K562 (cell line): ENCODE results near the gene IGFALS. TPM values are rescaled to one million over a fixed set of nuclear protein-coding genes. Genes with fewer than 3 reads are reported as not detected.

Source experiments
- BRD9 ChIP-seq: fragments of 450-650 bp; IDR thresholded peaks from 2 replicates; pipeline ENCODE4 v1.6.1; 2018; ENCODE audit warnings: low read depth; ENCODE audit not compliant: partially characterized antibody
- CHAMP1 ChIP-seq: fragments of 450-650 bp; IDR thresholded peaks from 2 replicates; pipeline ENCODE4 v1.6.1; 2016; ENCODE audit warnings: mild to moderate bottlenecking
- ERF ChIP-seq: fragments of 450-650 bp; formaldehyde crosslinking; IDR thresholded peaks from 2 replicates; pipeline ENCODE4 v1.4.0; 2020; ENCODE audit warnings: mild to moderate bottlenecking, mixed read lengths
- FOXP1 ChIP-seq: sonication (generic); formaldehyde crosslinking; IDR thresholded peaks from 2 replicates; pipeline ENCODE4 v1.8.0; 2022; ENCODE audit warnings: mild to moderate bottlenecking, missing genetic modification reagents
- KLF10 ChIP-seq: fragments of 250-450 bp; sonication (Bioruptor Pico); IDR thresholded peaks from 2 replicates; pipeline ENCODE4 v1.6.1; 2021; ENCODE audit warnings: matching md5 sums
- MCM2 ChIP-seq: fragments of 450-650 bp; IDR thresholded peaks from 2 replicates; pipeline ENCODE4 v1.6.1; 2017; ENCODE audit warnings: low read depth, mild to moderate bottlenecking
- MCM3 ChIP-seq: fragments of 450-650 bp; IDR thresholded peaks from 2 replicates; pipeline ENCODE4 v1.6.1; 2016
- PHF8 ChIP-seq: fragments of 200-600 bp; sonication (generic); IDR thresholded peaks from 2 replicates; pipeline ENCODE4 v1.6.1; 2012; ENCODE audit warnings: mixed run types, mild to moderate bottlenecking, inconsistent platforms, low read length, moderate library complexity, borderline replicate concordance
- PREB ChIP-seq: sonication (generic); formaldehyde crosslinking; IDR thresholded peaks from 2 replicates; pipeline ENCODE4 v1.8.1; 2023; ENCODE audit warnings: mild to moderate bottlenecking, missing genetic modification reagents
- PTBP1 ChIP-seq: fragments of 200-400 bp; formaldehyde crosslinking; IDR thresholded peaks from 2 replicates; pipeline ENCODE4 v1.6.1; 2017; ENCODE audit warnings: low read depth, low read length
- PTTG1 ChIP-seq: fragments of 450-650 bp; IDR thresholded peaks from 2 replicates; pipeline ENCODE4 v1.6.1; 2016; ENCODE audit warnings: low read depth, mild to moderate bottlenecking, missing genetic modification characterization, missing compliant biosample characterization
- RBM34 ChIP-seq: fragments of 200-400 bp; formaldehyde crosslinking; IDR thresholded peaks from 2 replicates; pipeline ENCODE4 v1.6.1; 2018; ENCODE audit warnings: low read length, borderline replicate concordance; ENCODE audit not compliant: insufficient read depth
- SIX5 ChIP-seq, 2 experiments: IDR thresholded peaks; 2 replicates each; pipeline ENCODE4 v1.6.1; 2011; ENCODE audit warnings: low read length in 2 of 2, borderline replicate concordance in 1 of 2, low read depth in 1 of 2, mild to moderate bottlenecking in 1 of 2, moderate library complexity in 1 of 2; ENCODE audit not compliant: insufficient read depth in 1 of 2
- SP1 ChIP-seq: sonication (generic); formaldehyde crosslinking; IDR thresholded peaks from 2 replicates; pipeline ENCODE4 v1.8.1; 2022; ENCODE audit warnings: mild to moderate bottlenecking, missing genetic modification reagents
- TARDBP ChIP-seq: fragments of 450-650 bp; IDR thresholded peaks from 2 replicates; pipeline ENCODE4 v1.6.1; 2016
- TCF7 ChIP-seq: sonication (generic); IDR thresholded peaks from 2 replicates; pipeline ENCODE4 v1.6.1; 2016; ENCODE audit warnings: antibody characterized with exemption, borderline replicate concordance
- TFAM ChIP-seq: fragments of 250-450 bp; sonication (Bioruptor Pico); conservative IDR thresholded peaks from 2 replicates; pipeline ENCODE4 v1.5.0; 2021; ENCODE audit warnings: mild to moderate bottlenecking, moderate library complexity
- USF1 ChIP-seq: sonication (generic); formaldehyde crosslinking; IDR thresholded peaks from 2 replicates; pipeline ENCODE4 v1.9.0; 2022; ENCODE audit warnings: mild to moderate bottlenecking, missing genetic modification reagents
- WHSC1 ChIP-seq: IDR thresholded peaks from one replicate; pipeline ENCODE4 v1.6.1; 2012; ENCODE audit warnings: low read length, control low read depth, inconsistent platforms
- ZFX ChIP-seq: sonication (generic); formaldehyde crosslinking; IDR thresholded peaks from 2 replicates; pipeline ENCODE4 v1.8.0; 2022; ENCODE audit warnings: mild to moderate bottlenecking, missing genetic modification reagents, moderate library complexity
- ZNF212 ChIP-seq: fragments of 450-650 bp; formaldehyde crosslinking; IDR thresholded peaks from 2 replicates; pipeline ENCODE4 v1.4.0; 2020; ENCODE audit warnings: mild to moderate bottlenecking
- ZNF280A ChIP-seq: fragments of 450-650 bp; IDR thresholded peaks from 2 replicates; pipeline ENCODE4 v1.6.1; 2018; ENCODE audit warnings: mild to moderate bottlenecking, low read depth; ENCODE audit not compliant: partially characterized antibody
- ZNF3 ChIP-seq: fragments of 250-450 bp; sonication (Bioruptor Pico); IDR thresholded peaks from 2 replicates; pipeline ENCODE4 v1.5.0; 2021; ENCODE audit warnings: mild to moderate bottlenecking, moderate library complexity
- ZNF79 ChIP-seq: fragments of 250-450 bp; sonication (Bioruptor Pico); IDR thresholded peaks from 2 replicates; pipeline ENCODE4 v1.4.0; 2020; ENCODE audit warnings: low read depth, mild to moderate bottlenecking, moderate library complexity
- polyA plus RNA-seq, 8 experiments: library from polyadenylated mRNA; depleted of rRNA in 4 of 8; stranded (reverse) in 5 of 8; unstranded in 3 of 8; fragments of >200 nt; fragmentation: Nextera tagmentation in 2 of 8; fragmentation: Illumina TruSeq in 1 of 8; extraction: Ambion mirVana in 2 of 8; extraction: Trizol in 1 of 8; gene quantifications; 2 replicates each; pipeline versions ENCODE4 v1.2.1 to v1.2.3, GENCODE V29; 2011 to 2014; ENCODE audit warnings: inconsistent platforms in 1 of 8, missing spikeins in 1 of 8
- total RNA-seq, 7 experiments: library from RNA; depleted of rRNA in 6 of 7; stranded (reverse); fragments of >200 nt in 6 of 7; fragmentation: Illumina TruSeq in 2 of 7; extraction: Trizol in 2 of 7; gene quantifications; 2 replicates each; pipeline versions ENCODE4 v1.2.1 to v1.2.3, GENCODE V29; 2011 to 2021; ENCODE audit warnings: low replicate concordance in 1 of 7

The IGFALS gene
- total and polyA plus RNA-seq, 9 of the 15 experiments (the other 6 are each of a cell fraction or from before 2014, with no cell fraction given), result not detected

GRCh38 chr16:1826691-1827573, 33.4 kb upstream of the IGFALS start, which contains the start of the genes FAHD1 and HAGH (continued):
- TF ChIP-seq ZNF3 (CRISPR knock-in tag) (no peak), PTBP1 (no peak), BRD9 (no peak), RBM34 (no peak), WHSC1 (no peak), PREB (CRISPR knock-in tag) (no peak), USF1 (peak; percentile 100), ERF (CRISPR knock-in tag) (no peak), TCF7 (peak; percentile 40; the same call in 1 of the 2 replicates), MCM3 (no peak), PTTG1 (tag) (no peak), ZFX (CRISPR knock-in tag) (peak; percentile 96), SIX5 (IDR thresholded peaks at IDR 0.05; ENCODE audit: borderline replicate concordance in 1 of 2, insufficient read depth in 1 of 2, low read depth in 1 of 2, low read length in 2 of 2) (0 out of 4 replicates have a peak, but pooled peaks of 1 of the 2 experiments have one; percentile 20), CHAMP1 (no peak), TFAM (no peak), MCM2 (no peak), ZNF212 (no peak), TARDBP (peak; percentile 92), SP1 (CRISPR knock-in tag) (peak; percentile 87), ZNF79 (CRISPR knock-in tag) (no peak), KLF10 (CRISPR knock-in tag) (no peak), PHF8 (peak; percentile 74; the same call in 1 of the 2 replicates), ZNF280A (no peak), FOXP1 (peak; percentile 91)
